Natural killer cell (primary cell): ENCODE measurements around the gene SPATA32. TPM values are rescaled to one million over a fixed set of nuclear protein-coding genes. Genes with fewer than 3 reads are reported as not detected.

ENCODE experiments used
- ATAC-seq, 3 donors: fragments of 150-1000 bp in 2 of 3; fragments of 200-7000 bp in 1 of 3; cut with Tn5 transposase; 1 replicate in 1 of 3; 2 replicates in 2 of 3; pipeline ENCODE4 v1.10.0; 2021; ENCODE audit warnings: mild to moderate bottlenecking in 2 of 3, moderate library complexity in 2 of 3
- DNase-seq, 2 donors: peaks; one replicate each; pipeline versions ENCODE4 v3.0.0 to v3.0.0-alpha.2; 2013 to 2021; ENCODE audit warnings: mixed read lengths in 1 of 2
- H3K27ac ChIP-seq: one replicate; pipeline ENCODE4 v1.5.1; 2013; ENCODE audit warnings: mild to moderate bottlenecking, low read length
- H3K27me3 ChIP-seq: one replicate; pipeline ENCODE4 v1.6.1; 2013; ENCODE audit warnings: low read length; ENCODE audit not compliant: control insufficient read depth, insufficient read depth
- H3K36me3 ChIP-seq: one replicate; pipeline ENCODE4 v1.6.1; 2013; ENCODE audit warnings: low read length; ENCODE audit not compliant: control insufficient read depth, insufficient read depth
- H3K4me1 ChIP-seq: one replicate; pipeline ENCODE4 v1.6.1; 2013; ENCODE audit warnings: low read length; ENCODE audit not compliant: control insufficient read depth, insufficient read depth
- H3K4me3 ChIP-seq: one replicate; pipeline ENCODE4 v1.5.1; 2013; ENCODE audit warnings: low read length
- H3K9me3 ChIP-seq: one replicate; pipeline ENCODE4 v1.6.1; 2013; ENCODE audit warnings: low read length; ENCODE audit not compliant: control insufficient read depth, insufficient read depth
- H3K27ac Mint-ChIP-seq, 2 donors: one replicate each; pipeline ENCODE4 v1.8.0; 2022; ENCODE audit warnings: mild to moderate bottlenecking in 2 of 2, mixed read lengths in 2 of 2, moderate library complexity in 1 of 2
- H3K27me3 Mint-ChIP-seq, 2 donors: one replicate each; pipeline ENCODE4 v1.8.0; 2022; ENCODE audit warnings: low read depth in 2 of 2, mixed read lengths in 2 of 2
- H3K36me3 Mint-ChIP-seq: one replicate; pipeline ENCODE4 v1.8.0; 2022; ENCODE audit warnings: mixed read lengths
- H3K4me1 Mint-ChIP-seq, 2 donors: one replicate each; pipeline ENCODE4 v1.8.0; 2022; ENCODE audit warnings: mixed read lengths in 2 of 2
- H3K4me3 Mint-ChIP-seq: one replicate; pipeline ENCODE4 v1.8.0; 2022; ENCODE audit warnings: mild to moderate bottlenecking, moderate library complexity, mixed read lengths
- H3K9me3 Mint-ChIP-seq, 2 donors: one replicate each; pipeline ENCODE4 v1.8.0; 2022; ENCODE audit warnings: mixed read lengths in 2 of 2
- WGBS: methylation state at CpG from one replicate; pipeline ENCODE4 v1.1.7; 2013; ENCODE audit warnings: missing lambda C conversion rate; ENCODE audit not compliant: insufficient coverage; 5-methylcytosine and 5-hydroxymethylcytosine counted together
- intact Hi-C: fragments of 100-400 bp; cut with micrococcal nuclease; formaldehyde crosslinking; loops from one replicate; pipeline ENCODE4 v1.14.2; 2022
- total RNA-seq, 4 donors: library from RNA; stranded (reverse); fragments of 120-200 nt in 1 of 4; gene quantifications; one replicate each; pipeline versions ENCODE4 v1.2.3 to v1.2.4, GENCODE V29; 2013 to 2022
- TF ChIP-seq, protein P1 (sequence below): fragments of 200-600 bp; IDR thresholded peaks from one replicate; pipeline ENCODE4 v1.8.0; 2022; ENCODE audit warnings: antibody characterized with exemption

The SPATA32 gene
- total RNA-seq, 3 donors from 2014 or later (not counting 1 experiment from before 2014, with no cell fraction given), result 0.43 TPM; not detected in 2

- WGBS, result 94% methylated on average over 8 of the region's 10 CpGs
- ATAC-seq (no peak), DNase-seq (no peak)
- no peaks in the 10 kb centered on the region for H3K9me3 Mint-ChIP-seq
- H3K27ac ChIP-seq, result no peak overlapping the region
- H3K36me3 ChIP-seq, result peaks cover 79% of the 10 kb centered on the region
- H3K9me3 ChIP-seq, result no peaks in the 10 kb centered on the region
- H3K4me1 Mint-ChIP-seq, result no peaks in the 10 kb centered on the region
- peaks cover 4% of the 10 kb centered on the region for H3K4me1 ChIP-seq
- no peak overlapping the region for H3K4me3 ChIP-seq
- H3K4me3 Mint-ChIP-seq, result no peak overlapping the region
- TF ChIP-seq, protein P1, sequence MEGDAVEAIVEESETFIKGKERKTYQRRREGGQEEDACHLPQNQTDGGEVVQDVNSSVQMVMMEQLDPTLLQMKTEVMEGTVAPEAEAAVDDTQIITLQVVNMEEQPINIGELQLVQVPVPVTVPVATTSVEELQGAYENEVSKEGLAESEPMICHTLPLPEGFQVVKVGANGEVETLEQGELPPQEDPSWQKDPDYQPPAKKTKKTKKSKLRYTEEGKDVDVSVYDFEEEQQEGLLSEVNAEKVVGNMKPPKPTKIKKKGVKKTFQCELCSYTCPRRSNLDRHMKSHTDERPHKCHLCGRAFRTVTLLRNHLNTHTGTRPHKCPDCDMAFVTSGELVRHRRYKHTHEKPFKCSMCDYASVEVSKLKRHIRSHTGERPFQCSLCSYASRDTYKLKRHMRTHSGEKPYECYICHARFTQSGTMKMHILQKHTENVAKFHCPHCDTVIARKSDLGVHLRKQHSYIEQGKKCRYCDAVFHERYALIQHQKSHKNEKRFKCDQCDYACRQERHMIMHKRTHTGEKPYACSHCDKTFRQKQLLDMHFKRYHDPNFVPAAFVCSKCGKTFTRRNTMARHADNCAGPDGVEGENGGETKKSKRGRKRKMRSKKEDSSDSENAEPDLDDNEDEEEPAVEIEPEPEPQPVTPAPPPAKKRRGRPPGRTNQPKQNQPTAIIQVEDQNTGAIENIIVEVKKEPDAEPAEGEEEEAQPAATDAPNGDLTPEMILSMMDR, result no peak
- H3K27me3 Mint-ChIP-seq, result no peaks in the 10 kb centered on the region
- no peaks in the 10 kb centered on the region for H3K36me3 Mint-ChIP-seq
- H3K27ac Mint-ChIP-seq, result peak overlapping the region in 1 of 2 donors; percentile 44
- intact Hi-C loops, result no loop called here
- H3K27me3 ChIP-seq, result no peaks in the 10 kb centered on the region
These were observed 5.7 kb upstream of the SPATA32 start for GRCh38 chr17:45267436-45268055.

GRCh38 chr17:45266372-45266926 is 4.6 kb upstream of the SPATA32 start:
- TF ChIP-seq, protein P1, result no peak
- intact Hi-C loops, result no loop called here
- no peak overlapping the region for H3K27ac Mint-ChIP-seq

GRCh38 chr17:45265821-45266220 is 3.9 kb upstream of the SPATA32 start:
- DNase-seq (no peak), ATAC-seq (no peak)
- no peak overlapping the region for H3K27ac ChIP-seq
- peaks cover 20% of the 10 kb centered on the region for H3K4me1 ChIP-seq
- H3K27me3 ChIP-seq, result no peaks in the 10 kb centered on the region
- H3K4me3 ChIP-seq, result no peak overlapping the region
- no peak overlapping the region for H3K27ac Mint-ChIP-seq
- H3K9me3 ChIP-seq, result no peaks in the 10 kb centered on the region
- peaks cover 0 to 10% of the 10 kb centered on the region in 2 donors for H3K4me1 Mint-ChIP-seq
- no peaks in the 10 kb centered on the region for H3K36me3 Mint-ChIP-seq
- WGBS, result 67% methylated on average over 1 of the region's 1 CpG
- intact Hi-C loops, result no loop called here
- H3K9me3 Mint-ChIP-seq, result no peaks in the 10 kb centered on the region
- peaks cover 65% of the 10 kb centered on the region for H3K36me3 ChIP-seq
- TF ChIP-seq, protein P1, result no peak
- no peak overlapping the region for H3K4me3 Mint-ChIP-seq
- H3K27me3 Mint-ChIP-seq, result no peaks in the 10 kb centered on the region

More at GRCh38 chr17:45266372-45266926, 4.6 kb upstream of the SPATA32 start:
- Mint-ChIP-seq H3K36me3 (no peaks in the 10 kb centered on the region), H3K4me3 (no peak overlapping the region), H3K9me3 (no peaks in the 10 kb centered on the region), H3K27me3 (no peaks in the 10 kb centered on the region), H3K4me1 (peaks cover 0 to 8% of the 10 kb centered on the region in 2 donors)
- Histone ChIP-seq H3K4me3 (no peak overlapping the region), H3K36me3 (peaks cover 70% of the 10 kb centered on the region), H3K4me1 (peaks cover 15% of the 10 kb centered on the region), H3K27ac (no peak overlapping the region), H3K27me3 (no peaks in the 10 kb centered on the region), H3K9me3 (no peaks in the 10 kb centered on the region)
- WGBS, result 97% methylated on average over 13 of the region's 13 CpGs
- DNase-seq (no peak), ATAC-seq (no peak)
